ENCODE measurements around the gene MS4A3.
"Not testable (repeated sequence)": the region's sequence is repeated elsewhere in the genome, so short reads cannot be mapped to it uniquely, and the experiment has no call there.

The MS4A3 gene

GRCh38 chr11:60095477-60096120 lies 39.1 kb downstream of the MS4A3 start:
- no peak for DNase-seq (ENCODE audit: low spot score)

- no peak for DNase-seq (ENCODE audit: low spot score)
These were observed 40.7 kb downstream of the MS4A3 start for GRCh38 chr11:60097189-60097588.

GRCh38 chr11:60098508-60098907 lies 42.0 kb downstream of the MS4A3 start:
- no peak for DNase-seq (ENCODE audit: low spot score)

- DNase-seq (ENCODE audit: low spot score), result no peak
These were observed 44.1 kb downstream of the MS4A3 start for GRCh38 chr11:60100516-60100915.

- not testable (repeated sequence) for DNase-seq (ENCODE audit: low spot score)
These were observed 44.9 kb downstream of the MS4A3 start for GRCh38 chr11:60101368-60101767.

- DNase-seq (ENCODE audit: low spot score), result not testable (repeated sequence)
These were observed 48.1 kb downstream of the MS4A3 start for GRCh38 chr11:60104471-60105115.

GRCh38 chr11:60108631-60109030 lies 52.2 kb downstream of the MS4A3 start:
- DNase-seq (ENCODE audit: low spot score), result not testable (repeated sequence)

GRCh38 chr11:60111793-60112192 lies 55.3 kb downstream of the MS4A3 start:
- no peak for DNase-seq (ENCODE audit: low spot score)

- DNase-seq (ENCODE audit: low spot score), result no peak
These were observed 60.7 kb downstream of the MS4A3 start for GRCh38 chr11:60116996-60117790.

- peak; percentile 12 for DNase-seq (ENCODE audit: low spot score)
These were observed 61.9 kb downstream of the MS4A3 start for GRCh38 chr11:60118338-60118737.

- DNase-seq (ENCODE audit: low spot score), result no peak
These were observed 63.2 kb downstream of the MS4A3 start for GRCh38 chr11:60119710-60120109.
